ENCODE measurements around the gene EEIG1.

DNA sequence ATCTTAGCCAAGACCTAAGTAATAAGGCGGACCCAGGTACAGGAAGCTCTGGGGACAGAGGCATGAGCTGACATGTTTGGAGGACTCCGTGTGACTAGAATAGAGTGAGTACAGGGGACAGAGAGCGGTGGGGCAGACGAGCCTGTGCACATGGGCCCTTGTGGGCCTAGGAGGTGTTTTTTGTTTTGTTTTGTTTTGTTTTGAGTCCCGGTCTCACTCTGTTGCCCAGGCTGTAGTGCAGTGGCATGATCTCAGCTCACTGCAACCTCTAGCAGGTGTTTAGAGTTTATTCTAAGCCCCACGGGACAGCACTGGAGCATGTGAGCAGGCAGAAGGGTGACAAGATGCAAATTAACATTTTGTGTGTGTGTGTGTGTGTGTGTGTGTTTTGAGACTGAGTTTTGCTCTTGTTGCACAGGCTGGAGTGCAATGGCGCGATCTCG is 3.1 kb upstream of the EEIG1 start:
- TF ChIP-seq, protein P1, sequence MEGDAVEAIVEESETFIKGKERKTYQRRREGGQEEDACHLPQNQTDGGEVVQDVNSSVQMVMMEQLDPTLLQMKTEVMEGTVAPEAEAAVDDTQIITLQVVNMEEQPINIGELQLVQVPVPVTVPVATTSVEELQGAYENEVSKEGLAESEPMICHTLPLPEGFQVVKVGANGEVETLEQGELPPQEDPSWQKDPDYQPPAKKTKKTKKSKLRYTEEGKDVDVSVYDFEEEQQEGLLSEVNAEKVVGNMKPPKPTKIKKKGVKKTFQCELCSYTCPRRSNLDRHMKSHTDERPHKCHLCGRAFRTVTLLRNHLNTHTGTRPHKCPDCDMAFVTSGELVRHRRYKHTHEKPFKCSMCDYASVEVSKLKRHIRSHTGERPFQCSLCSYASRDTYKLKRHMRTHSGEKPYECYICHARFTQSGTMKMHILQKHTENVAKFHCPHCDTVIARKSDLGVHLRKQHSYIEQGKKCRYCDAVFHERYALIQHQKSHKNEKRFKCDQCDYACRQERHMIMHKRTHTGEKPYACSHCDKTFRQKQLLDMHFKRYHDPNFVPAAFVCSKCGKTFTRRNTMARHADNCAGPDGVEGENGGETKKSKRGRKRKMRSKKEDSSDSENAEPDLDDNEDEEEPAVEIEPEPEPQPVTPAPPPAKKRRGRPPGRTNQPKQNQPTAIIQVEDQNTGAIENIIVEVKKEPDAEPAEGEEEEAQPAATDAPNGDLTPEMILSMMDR (IDR thresholded peaks at IDR 0.05; ENCODE audit: low read length): no peak
- no peak for TF ChIP-seq EZH2 (optimal IDR thresholded peaks at IDR 0.05; ENCODE audit: low read depth, low read length)

Measured in MM.1S (cell line).